CD4-positive, alpha-beta T cell treated with Interleukin-21 for 1 hour (primary cell): ENCODE measurements around the gene CDK11A.
"Not testable (repeated sequence)": the region's sequence is repeated elsewhere in the genome, so short reads cannot be mapped to it uniquely, and the experiment has no call there.

ENCODE experiments used
- DNase-seq: peaks from one replicate; pipeline ENCODE4 v3.0.0-alpha.2; 2020

The CDK11A gene

DNA sequence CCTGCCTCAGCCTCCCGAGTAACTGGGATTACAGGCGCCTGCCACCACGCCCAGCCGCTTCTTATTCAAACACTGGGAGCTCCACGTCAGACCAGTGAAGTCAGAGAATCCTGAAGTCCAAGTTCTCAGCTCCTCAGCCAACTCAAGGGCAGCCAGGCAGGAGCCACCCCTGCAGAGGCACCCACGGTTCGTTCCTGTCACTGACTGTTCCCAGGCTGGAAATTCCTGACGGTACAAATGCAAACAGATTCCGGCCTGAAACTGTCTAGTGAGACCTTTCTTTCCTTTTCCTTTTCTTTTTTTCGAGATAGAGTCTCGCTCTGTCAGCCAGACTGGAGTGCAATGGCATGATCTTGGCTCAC, 43.3 kb downstream of the CDK11A start:
- DNase-seq: no peak

DNA sequence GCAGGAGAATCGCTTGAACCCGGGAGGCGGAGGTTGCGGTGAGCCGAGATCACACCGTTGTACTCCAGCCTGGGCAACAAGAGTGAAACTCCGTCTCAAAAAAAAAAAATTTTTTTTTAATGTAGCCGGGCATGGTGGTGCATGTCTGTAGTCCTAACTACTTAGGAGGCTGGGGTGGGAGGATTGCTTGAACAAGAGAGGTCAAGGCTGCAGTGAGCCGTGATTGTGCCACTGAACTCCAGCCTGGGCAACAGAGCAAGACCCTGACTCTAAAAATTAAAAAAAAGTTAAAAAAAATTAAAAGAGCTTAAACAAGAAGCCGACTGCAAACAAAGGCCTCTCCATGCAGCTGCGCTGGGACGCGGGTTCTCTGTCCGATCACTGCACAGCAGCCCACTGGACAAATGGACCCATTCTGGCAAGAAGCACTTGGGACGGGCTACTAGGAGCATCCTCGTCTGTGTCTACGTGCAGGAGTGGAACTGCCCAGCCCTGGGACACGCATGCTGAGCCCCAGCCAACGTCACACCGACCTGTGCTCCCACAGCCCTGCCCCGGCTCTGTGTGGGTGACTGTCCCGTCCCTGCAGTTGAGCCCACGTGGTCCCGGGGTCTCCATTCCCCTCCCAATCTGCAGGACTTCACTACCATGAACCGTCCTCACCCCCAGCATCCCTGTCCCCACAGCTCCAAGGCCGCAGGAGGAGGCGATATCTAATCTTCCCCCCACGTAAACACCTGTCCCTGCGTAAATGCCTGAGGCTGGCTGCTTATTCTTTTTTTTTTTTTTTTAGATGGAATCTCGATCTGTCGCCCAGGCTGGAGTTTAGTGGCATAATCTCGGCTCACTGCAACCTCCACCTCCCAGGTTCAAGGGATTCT, 43.9 kb downstream of the CDK11A start:
- DNase-seq: no peak

DNA sequence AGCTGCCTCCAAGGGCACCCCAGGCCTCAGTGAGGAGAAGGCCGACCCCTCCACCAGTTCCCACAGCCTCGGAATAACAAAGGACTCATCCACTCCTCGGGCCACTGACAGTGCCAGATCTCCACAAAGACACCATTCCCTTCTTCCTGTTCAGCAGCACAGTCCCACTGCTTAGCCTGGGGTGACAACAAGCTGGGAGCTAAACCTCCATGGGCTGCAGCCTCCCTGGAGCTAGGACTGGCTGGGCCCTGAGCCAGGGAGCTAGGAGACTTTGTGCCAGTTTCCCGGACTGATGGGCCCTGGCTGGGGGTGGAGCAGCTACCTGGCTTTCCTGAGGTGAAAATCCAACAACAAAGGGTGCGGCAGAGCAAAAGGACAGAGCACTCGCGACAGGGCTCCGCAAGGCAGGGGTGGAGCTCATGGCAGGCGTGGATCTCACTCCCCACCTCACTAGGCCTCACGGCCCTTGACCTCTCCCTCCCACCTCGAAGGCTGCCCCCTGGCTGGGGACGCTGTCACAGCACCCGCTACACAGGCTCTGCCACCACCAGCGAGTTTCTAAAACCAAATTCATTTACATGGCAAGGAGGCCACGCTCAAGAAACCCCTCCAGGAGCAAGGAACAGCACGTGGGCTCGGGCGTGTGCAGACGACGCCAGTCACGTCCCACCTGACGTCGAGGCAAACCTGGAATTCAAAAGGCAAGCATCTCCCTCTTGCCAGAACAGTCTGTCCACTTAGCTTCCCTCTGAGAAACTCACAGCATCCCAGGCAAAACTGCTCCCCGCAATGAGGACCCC, 45.4 kb downstream of the CDK11A start:
- peak; percentile 55 for DNase-seq

DNA sequence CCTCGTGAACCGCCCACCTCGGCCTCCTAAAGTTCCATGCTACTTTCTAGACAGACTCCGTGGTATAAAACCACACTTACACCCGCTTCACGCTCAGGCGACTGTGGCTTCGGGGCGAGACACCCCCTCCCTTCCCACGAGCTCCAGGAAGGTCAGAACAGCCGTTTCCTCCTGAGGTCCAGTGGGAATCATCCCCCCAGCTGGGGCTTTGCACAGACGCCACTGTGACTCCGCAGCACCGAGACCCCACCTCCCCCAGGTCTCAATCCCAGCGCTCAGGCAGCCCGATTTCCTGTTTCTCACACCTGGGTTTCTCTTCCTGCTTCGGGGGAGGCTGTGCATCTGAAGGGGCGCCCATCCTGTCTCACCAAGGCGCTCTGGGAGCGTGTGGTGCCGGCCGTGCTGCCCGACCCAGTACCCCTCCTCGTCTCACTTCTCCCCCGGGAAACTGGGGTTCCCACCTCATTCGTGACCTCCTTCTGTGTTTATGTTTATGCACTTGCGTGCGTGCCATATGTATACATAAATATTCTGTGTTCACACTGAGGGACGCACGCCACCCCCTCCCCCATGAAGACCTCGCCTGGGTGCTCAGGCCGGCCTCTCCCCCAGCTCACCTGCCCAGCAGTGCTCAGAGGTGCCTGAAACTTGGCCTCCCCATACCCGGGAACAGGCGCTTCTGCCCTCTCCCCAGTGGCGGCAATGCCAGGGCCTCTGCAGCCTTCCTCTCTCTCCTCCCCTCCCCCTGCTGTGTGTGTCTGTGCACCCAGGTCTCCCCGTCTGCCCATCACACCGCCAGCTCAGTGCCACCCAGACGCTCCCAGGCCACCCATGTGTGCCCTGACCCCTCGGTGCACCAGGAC, 46.2 kb downstream of the CDK11A start:
- peak; percentile 51 for DNase-seq

DNA sequence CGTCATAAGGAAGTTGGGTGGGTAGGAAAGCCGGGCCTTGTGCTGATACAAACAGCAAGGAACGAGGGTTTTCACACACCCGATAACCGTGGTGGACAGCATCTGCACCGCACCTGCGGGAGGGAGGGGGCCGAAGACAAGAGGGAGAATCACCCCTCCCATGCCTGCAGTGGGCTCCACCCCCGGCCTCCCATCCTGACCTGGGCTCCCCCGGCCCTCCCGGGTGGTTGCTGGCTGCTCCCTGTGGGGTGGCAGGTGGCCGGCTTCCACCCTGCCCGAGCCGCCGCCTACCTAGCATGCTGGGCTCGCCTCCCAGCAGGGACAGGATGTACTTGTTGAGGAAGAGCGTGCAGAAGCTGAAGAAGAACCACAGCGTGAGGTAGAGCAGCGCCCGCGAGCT, 48.1 kb downstream of the CDK11A start:
- DNase-seq: not testable (repeated sequence)

DNA sequence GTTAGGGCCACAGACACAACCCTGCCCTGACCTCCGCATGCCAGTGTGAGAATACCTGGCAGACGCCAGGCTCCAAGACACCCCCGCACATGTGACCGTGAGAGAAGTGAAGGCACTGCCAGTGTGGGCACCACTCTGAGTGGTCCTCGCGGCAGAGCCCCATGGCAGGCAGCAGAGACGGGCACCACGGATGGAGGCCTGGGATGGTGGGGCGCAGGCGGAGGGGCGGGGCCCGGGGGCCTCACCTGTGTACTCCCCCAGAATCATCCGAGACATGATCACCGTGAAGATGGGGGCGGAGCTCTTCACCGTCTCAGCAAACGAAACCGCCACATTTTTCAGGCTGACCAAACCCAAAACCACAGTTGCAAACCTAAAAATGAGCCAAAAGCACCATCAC, 48.9 kb downstream of the CDK11A start:
- not testable (repeated sequence) for DNase-seq

DNA sequence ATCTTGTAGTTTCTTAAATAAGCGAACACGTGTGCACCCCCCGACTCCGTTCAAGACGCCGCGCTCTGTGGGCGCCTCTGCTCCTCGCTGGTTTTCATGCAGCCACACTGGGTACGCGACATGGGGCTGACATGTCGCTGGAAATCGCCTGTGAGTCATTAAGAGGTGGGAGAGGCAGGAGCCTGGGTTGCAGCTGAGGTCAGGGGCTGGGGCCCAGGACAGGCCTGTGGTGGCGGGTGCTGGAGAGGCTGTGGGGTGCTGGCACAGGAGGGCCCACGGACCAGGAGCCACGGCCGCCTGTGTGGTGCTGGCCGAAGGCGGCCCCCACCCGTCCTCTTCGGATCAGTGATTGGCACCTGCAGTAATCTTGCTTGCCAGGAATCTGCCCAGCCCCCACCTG, 49.4 kb downstream of the CDK11A start:
- DNase-seq: not testable (repeated sequence)

DNA sequence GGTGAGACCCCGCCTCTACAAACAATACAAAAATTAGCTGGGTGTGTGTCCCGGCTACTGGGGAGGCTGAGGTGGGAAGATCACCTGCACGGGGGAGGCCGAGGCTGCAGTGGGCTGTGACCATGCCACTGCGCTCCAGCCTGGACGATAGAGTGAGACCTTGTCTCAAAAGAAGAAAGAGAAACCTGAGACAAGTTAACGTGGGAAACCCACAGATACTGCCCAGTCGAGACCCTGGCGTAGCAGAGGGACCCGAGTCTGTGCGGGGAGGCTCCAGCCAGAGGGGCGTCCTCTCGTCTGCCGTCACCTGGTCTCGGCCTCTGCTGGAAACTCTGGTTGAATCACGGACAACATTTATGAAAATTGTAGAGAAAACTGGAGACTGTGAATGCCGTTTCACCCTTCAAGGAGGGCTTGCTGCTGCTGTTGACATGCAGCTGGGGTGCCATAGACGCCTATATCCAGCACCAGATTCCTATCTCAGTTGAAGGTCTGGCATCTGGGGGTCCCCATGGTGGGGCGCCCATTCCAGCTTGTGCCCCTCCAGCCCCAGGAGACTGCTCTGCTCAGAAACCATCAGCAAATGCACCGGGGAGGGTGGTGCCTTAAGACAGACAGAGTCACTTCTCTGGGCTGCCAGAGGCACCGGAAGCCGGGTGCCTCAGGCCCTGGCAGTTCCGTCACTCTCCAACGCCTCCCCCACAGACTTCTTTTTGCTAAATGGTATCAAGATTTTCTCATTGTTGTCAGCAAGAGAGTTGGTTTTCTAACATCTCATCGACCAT, 51.8 kb downstream of the CDK11A start:
- no peak for DNase-seq

DNA sequence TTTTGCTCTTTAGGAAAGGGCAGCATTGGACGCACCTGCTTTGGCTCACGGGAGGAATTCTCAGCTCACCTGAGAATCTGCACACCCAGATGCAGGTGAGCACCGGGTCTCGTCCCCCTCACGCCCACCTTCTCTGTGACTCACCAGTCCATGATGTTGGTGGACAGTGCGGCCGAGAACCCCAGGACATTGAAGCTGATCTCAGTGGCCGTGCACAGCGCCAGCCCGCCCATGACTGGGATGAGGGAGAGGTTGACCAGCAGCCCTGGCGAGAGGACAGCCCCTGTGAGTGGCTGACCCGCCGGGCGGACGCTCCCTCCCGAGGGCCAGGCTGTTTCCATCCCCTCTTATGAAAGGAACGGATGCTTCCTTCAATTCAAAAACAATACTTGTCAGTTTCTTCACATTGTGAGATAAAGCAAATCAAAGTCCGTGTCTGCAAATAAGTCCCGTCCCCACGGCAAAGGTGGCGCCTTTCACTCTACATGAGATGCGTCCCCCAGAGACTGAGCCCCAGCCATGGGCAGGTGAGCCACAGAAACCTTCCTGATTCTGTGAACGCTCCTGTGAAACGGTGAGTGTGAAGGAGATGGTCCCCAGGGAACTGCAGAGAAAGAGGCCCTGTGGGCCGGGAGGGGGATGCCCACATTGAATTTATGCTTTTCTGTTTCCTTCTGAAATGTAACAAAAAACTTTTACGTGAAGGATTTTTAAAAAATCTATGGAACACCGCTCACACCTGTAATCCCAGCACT, 52.6 kb downstream of the CDK11A start:
- DNase-seq: no peak

DNA sequence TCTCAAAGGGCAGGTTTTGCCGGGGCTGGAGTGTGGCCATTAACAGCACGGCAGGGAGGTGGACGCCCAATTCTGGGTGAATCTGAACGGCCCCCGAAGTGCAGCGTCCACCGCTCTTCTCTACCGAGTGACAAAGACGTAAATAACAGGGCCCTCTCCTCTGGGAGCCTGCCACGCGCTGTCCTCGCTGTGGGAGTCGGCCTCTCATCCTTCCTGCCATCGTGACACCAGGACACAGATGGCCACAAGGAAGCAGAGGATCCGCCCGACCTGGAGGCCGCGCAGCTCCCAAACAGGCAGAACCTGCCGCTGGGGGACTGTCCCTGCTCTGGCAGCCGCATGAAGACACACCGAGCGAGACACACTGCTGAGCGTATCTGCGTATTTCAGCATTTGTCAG, 53.3 kb downstream of the CDK11A start:
- no peak for DNase-seq

DNA sequence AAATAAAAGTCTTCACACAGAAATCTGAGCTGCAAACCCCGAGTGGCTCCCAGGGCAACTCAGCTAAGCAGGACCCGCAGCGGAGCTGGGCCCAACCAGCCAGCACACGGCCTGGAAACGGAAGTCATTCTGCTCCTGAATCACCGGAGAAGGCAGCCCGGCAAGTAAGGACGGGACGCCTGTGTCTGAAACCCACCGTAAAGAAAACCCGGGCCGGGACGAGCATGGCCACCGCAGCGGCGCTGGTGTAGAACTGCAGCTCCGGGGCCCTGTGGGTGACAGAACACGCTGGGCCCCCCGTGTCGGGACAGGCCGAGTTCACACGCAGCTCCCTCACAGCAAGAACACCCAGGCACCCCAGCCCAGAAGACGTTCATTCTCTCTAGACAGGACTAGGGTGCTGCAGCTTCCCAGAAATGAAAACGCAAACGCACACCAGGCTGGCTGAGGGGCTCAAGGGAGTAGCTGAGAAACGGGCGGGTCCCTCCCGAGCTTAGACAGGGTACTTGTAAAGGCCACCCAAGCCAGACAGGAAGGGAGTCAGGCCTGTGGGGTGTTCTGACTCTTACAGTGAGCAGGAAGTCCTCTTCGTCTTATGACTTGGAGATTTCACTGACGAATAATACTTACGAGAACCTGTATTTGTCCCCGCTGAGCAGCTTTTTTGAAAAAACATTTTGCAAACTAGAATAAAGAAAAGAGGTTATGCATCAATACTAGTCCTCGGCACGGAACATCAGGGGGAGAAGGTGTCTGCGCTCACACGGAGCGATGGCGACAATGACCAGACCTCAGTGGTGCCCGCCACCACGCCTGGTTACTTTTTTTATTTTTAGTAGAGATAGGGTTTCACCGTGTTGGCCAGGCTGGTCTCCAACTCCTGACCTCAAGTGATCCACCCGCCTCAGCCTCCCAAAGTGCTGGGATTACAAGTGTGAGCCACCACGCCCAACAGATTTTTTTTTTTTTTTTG, 54.4 kb downstream of the CDK11A start:
- no peak for DNase-seq

DNA sequence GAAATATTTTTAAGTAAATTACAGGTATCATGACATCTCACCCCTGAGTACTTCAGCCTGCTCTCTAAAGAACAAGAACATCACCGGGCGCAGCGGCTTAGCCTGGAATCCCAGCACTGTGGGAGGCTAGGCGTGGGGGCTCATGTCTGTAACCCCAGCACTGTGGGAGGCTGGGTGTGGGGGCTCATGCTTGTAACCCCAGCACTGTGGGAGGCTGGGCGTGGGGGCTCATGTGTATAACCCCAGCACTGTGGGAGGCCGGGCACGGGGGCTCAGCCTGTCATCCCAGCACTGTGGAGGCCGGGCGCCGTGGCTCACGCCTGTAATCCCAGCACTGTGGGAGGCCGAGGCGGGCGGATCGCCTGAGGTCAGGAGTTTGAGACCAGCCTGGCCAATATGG, 57.6 kb downstream of the CDK11A start:
- no peak for DNase-seq

DNA sequence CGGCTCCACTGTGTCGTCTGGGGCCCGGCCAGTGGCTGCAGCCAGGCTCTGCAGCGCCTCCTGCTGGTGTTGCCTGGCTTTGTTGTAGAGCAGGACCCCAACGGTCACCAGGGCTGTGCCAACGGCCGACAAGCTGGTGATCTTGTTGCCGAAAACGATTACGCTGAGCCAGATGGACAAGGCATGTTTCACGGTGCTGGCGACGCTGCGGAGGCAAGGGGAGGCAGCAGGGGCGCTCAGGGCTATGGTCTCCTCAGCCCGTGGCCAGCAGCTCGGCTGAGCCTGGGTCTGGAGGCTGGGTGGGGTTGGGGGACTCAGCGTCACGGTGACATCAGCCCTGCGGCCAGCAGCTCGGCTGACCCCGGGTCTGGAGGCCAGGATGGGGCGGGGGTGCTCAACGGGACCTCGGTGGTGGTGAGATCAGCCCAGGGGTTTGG, 58.3 kb downstream of the CDK11A start:
- peak; percentile 38 for DNase-seq

DNA sequence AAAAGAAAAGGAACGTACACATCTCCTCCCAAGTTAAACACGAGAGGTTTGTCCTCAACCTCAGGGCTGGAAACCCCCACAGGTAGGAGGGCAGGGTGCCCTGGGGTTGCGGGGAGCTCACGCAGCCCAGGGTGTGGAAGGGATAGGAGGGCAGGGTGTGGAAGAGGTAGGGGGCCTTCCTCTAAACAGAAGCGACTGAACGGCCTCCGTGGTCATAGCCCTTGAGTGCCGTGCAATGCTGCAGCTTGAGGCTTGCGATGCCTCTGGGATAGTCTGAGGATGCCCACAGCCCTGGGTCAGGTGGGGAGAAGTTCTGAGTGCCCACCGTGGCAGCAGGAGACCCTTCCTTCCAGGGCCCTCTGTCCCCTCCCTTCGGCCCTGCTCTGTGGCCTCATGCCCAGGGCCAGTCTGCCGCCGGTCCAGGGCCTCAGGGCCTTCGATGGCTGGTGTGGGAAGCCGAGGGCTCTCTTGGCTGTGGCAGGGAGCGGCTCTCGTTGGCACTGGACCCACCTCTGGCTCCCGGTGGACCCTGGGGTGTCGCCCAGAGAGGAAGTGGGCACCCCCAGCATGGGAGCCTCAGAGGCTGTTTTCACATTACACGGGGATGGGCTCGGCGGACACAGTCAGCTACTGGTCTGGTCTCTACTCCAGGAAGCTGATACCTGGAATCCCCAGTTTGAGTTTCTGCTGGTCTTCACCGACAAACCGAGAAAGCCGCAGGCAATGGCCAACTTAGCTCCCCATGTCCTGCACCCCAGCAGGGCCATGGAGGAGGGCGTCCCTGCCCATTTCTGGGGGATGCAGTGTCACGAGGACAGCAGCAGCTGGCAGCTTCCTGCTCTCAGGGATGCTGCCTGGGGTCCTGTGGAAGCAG, 59.0 kb downstream of the CDK11A start:
- no peak for DNase-seq

DNA sequence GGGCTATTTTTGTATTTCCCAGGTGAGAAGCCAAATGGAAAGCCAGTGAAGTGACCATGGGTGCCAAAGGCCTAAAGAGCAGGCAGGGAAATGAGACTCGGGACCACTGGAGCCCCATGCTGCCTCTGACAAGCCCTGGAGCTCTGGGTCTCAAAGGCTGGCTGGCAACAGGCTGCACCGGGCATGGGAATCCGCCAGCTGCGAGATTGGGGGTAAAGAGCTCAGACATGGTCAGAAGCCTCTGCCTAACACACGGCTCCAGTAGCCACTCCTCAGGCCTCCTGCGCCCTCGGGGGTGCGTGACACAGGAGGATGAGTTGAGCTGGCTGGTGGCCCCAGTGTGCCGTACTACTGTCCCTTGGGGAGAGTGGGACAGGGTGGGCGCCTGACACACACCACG, 59.8 kb downstream of the CDK11A start:
- not testable (repeated sequence) for DNase-seq

DNA sequence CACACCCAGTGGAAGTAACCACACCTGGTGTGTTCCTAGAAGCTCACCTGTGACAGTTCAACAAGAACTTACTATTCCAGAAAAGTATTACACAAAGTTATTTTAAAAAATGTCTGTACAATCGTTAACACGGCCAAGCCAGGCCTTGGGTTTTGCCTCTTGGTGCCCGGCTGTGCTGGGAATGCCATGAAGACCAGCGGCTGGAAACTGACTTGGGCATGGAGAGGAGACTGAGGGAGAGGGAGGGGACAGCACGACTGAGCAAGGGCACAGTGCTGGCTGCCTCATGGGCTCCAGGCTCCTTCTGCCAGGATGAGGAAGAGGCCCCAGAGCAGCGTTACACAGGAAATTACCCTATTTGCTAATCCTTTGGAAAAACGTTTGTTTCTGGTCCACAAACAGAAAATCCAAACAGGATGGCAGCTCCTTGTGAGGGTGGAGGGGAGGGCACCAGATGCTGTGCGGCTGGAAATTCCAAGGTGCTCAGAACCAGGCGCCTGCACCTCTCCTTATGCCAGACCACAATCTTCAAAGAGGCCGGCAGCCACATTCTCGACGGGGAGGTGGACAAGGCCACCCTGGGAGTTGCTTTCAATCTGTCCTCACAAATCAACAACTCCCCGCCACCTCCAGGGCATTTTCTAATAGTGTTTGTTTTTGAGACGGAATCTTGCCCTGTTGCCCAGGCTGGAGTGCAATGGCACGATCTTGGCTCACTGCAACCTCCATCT, 61.2 kb downstream of the CDK11A start:
- not testable (repeated sequence) for DNase-seq

DNA sequence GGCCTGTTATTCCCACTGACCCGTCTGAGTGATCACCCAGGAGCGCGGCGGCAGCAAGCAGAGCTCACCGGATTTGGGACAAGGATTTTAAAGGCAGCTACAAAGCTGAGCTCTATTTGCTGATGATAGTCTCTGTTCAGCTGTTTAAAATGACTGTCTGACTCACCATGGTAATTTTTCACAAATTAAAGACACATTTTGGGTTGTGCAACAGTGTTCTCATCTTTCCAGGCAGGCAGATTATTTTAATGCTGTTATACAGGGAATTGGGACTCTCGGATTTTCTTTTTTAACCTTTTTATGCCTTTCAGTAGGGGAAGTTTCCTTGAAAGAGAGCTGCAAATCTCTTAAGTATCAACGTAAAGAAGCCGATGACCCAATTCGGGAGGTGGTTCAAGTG, 61.8 kb downstream of the CDK11A start:
- DNase-seq: not testable (repeated sequence)
